ENCODE results near the gene ZNF532.
A peak's percentile ranks its signal among the peaks of the same experiment; 100 is the strongest.

Gene ZNF532

GRCh38 chr18:58900015-58900649 lies 35.5 kb downstream of the ZNF532 start:
- no peak for TF ChIP-seq REST (IDR thresholded peaks at IDR 0.05; ENCODE audit: insufficient replicate concordance, low read depth)
- TF ChIP-seq CTCF (IDR thresholded peaks at IDR 0.05; ENCODE audit: insufficient read depth, low read length), result no peak
- TF ChIP-seq POLR2AphosphoS5 (IDR thresholded peaks at IDR 0.05; ENCODE audit: low read depth), result no peak
- no peak for TF ChIP-seq SPI1 (IDR thresholded peaks at IDR 0.05; ENCODE audit: borderline replicate concordance, low read depth)
- no peak for TF ChIP-seq GABPA (IDR thresholded peaks at IDR 0.05; ENCODE audit: low read depth)
- Histone ChIP-seq H3K27ac (replicated peaks) (no peak overlapping the region), H3K4me3 (replicated peaks; ENCODE audit: insufficient read depth, low read length) (no peak overlapping the region), H3K27me3 (ENCODE audit: insufficient read depth, poor library complexity, severe bottlenecking) (no peaks in the 10 kb centered on the region)
- no peak for DNase-seq (ENCODE audit: low read depth in 1 of 2, low spot score in 1 of 2)

GRCh38 chr18:58901143-58901542 lies 36.5 kb downstream of the ZNF532 start:
- no peak for DNase-seq (ENCODE audit: low read depth in 1 of 2, low spot score in 1 of 2)
- H3K27ac ChIP-seq (replicated peaks), result no peak overlapping the region
- TF ChIP-seq SPI1 (IDR thresholded peaks at IDR 0.05; ENCODE audit: borderline replicate concordance, low read depth), result no peak
- no peak for TF ChIP-seq POLR2AphosphoS5 (IDR thresholded peaks at IDR 0.05; ENCODE audit: low read depth)
- no peak for TF ChIP-seq GABPA (IDR thresholded peaks at IDR 0.05; ENCODE audit: low read depth)
- TF ChIP-seq REST (IDR thresholded peaks at IDR 0.05; ENCODE audit: insufficient replicate concordance, low read depth), result no peak
- TF ChIP-seq CTCF (IDR thresholded peaks at IDR 0.05; ENCODE audit: insufficient read depth, low read length), result no peak
- no peak overlapping the region for H3K4me3 ChIP-seq (replicated peaks; ENCODE audit: insufficient read depth, low read length)
- H3K27me3 ChIP-seq (ENCODE audit: insufficient read depth, poor library complexity, severe bottlenecking), result peaks cover 2% of the 10 kb centered on the region

GRCh38 chr18:58901783-58902182 lies 37.1 kb downstream of the ZNF532 start:
- Histone ChIP-seq H3K27ac (replicated peaks) (no peak overlapping the region), H3K4me3 (replicated peaks; ENCODE audit: insufficient read depth, low read length) (no peak overlapping the region), H3K27me3 (ENCODE audit: insufficient read depth, poor library complexity, severe bottlenecking) (peaks cover 3% of the 10 kb centered on the region)
- DNase-seq (ENCODE audit: low read depth in 1 of 2, low spot score in 1 of 2), result no peak
- TF ChIP-seq SPI1 (IDR thresholded peaks at IDR 0.05; ENCODE audit: borderline replicate concordance, low read depth) (peak; percentile 70), CTCF (IDR thresholded peaks at IDR 0.05; ENCODE audit: insufficient read depth, low read length) (no peak)

GRCh38 chr18:58902961-58903360 lies 38.3 kb downstream of the ZNF532 start:
- peaks cover 9% of the 10 kb centered on the region for H3K27me3 ChIP-seq (ENCODE audit: insufficient read depth, poor library complexity, severe bottlenecking)
- no peak overlapping the region for H3K27ac ChIP-seq (replicated peaks)
- H3K4me3 ChIP-seq (replicated peaks; ENCODE audit: insufficient read depth, low read length), result no peak overlapping the region
- peak in 1 of 2 experiments; percentile 7 for DNase-seq (ENCODE audit: low read depth in 1 of 2, low spot score in 1 of 2)
- no peak for TF ChIP-seq GABPA (IDR thresholded peaks at IDR 0.05; ENCODE audit: low read depth)
- 0 out of 2 replicates have a peak, but pooled peaks have one; percentile 5 for TF ChIP-seq SPI1 (IDR thresholded peaks at IDR 0.05; ENCODE audit: borderline replicate concordance, low read depth)

Data from HL-60 (cell line).